ENCODE results near the gene ZNF491. TPM values are rescaled to one million over a fixed set of nuclear protein-coding genes. Genes with fewer than 3 reads are reported as not detected.

ZNF491 gene
- total and polyA plus RNA-seq, 9 of the 15 experiments (the other 6 are each of a cell fraction or from before 2014, with no cell fraction given) = 0.19 to 0.95 (median 0.39) TPM; not detected in 1

DNA sequence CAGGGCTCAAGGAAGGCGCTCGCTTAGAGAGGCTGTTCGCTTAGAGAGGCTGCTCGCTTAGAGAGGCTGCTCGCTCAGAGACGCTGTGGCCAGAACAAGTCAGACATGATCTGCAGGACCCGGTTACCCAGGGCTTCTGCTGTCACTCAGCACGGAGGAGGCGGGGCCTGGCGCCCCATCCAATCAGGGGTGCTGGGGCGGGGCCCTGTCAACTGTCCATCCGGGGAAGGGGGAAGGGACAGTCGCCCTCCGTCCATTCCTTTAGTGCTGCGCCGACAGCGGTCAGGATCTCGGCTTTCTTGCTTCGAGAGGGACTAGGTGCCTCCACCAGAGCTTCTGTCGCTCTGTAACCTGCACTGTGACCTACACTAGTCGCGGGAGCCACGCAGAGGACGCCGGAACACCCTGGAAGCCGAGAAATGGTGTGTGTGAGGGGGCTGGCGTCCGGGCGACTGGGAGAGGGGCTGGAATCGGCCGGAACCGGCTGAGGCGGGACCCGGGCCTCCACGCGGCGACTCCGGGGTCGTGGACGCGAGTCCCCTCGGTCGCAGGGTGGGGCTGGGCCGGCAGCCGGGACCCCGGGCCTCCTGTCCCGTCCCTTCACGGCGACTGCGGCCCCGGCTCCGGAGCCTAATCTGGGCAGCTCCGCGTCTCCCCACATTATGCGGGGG lies 15.8 kb downstream of the ZNF491 start, which contains the start of gene ZNF440 (continued):
- TF ChIP-seq, protein P1, sequence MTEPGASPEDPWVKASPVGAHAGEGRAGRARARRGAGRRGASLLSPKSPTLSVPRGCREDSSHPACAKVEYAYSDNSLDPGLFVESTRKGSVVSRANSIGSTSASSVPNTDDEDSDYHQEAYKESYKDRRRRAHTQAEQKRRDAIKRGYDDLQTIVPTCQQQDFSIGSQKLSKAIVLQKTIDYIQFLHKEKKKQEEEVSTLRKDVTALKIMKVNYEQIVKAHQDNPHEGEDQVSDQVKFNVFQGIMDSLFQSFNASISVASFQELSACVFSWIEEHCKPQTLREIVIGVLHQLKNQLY (CRISPR knock-in tag; conservative IDR thresholded peaks at IDR 0.05) = no peak
- peak; percentile 30 for TF ChIP-seq SP2 (IDR thresholded peaks at IDR 0.05; ENCODE audit: extremely low read depth, low read depth, low read length, poor library complexity, severe bottlenecking)
- peak; percentile 69 for TF ChIP-seq FOS (IDR thresholded peaks at IDR 0.05; ENCODE audit: extremely low read depth, insufficient read length)
- TF ChIP-seq ELF4 (CRISPR knock-in tag; IDR thresholded peaks at IDR 0.05) = 0 out of 2 replicates have a peak, but pooled peaks have one; percentile 19
- TF ChIP-seq ZNF740 (CRISPR knock-in tag; IDR thresholded peaks at IDR 0.05) = no peak
- TF ChIP-seq ZNF740 (tag; IDR thresholded peaks at IDR 0.05) = no peak
- no peak for TF ChIP-seq RAD51 (IDR thresholded peaks at IDR 0.05; ENCODE audit: borderline replicate concordance, low read depth)
- TF ChIP-seq ZNF445 (CRISPR knock-in tag; IDR thresholded peaks at IDR 0.05; ENCODE audit: low read depth) = no peak
- TF ChIP-seq RBM39 (optimal IDR thresholded peaks at IDR 0.05; ENCODE audit: low read depth, low read length) = no peak
- peak; percentile 51 for TF ChIP-seq NFIC (IDR thresholded peaks at IDR 0.05)
- no peak for TF ChIP-seq ZNF76 (CRISPR knock-in tag; IDR thresholded peaks at IDR 0.05; ENCODE audit: borderline replicate concordance)
- no peak for TF ChIP-seq FOXA3 (CRISPR knock-in tag; conservative IDR thresholded peaks at IDR 0.05 in 1 of 2, IDR thresholded peaks at IDR 0.05 in 1 of 2)
- TF ChIP-seq DEAF1 (CRISPR knock-in tag; IDR thresholded peaks at IDR 0.05) = no peak
- TF ChIP-seq MCM3 (IDR thresholded peaks at IDR 0.05) = no peak
- TF ChIP-seq KAT7 (CRISPR knock-in tag; IDR thresholded peaks at IDR 0.05; ENCODE audit: borderline replicate concordance) = no peak
- TF ChIP-seq U2AF1 (optimal IDR thresholded peaks at IDR 0.05; ENCODE audit: low read depth, low read length) = no peak

All from K562 (cell line).